Measurements from ENCODE around the gene DAAM1.

DAAM1 gene

DNA sequence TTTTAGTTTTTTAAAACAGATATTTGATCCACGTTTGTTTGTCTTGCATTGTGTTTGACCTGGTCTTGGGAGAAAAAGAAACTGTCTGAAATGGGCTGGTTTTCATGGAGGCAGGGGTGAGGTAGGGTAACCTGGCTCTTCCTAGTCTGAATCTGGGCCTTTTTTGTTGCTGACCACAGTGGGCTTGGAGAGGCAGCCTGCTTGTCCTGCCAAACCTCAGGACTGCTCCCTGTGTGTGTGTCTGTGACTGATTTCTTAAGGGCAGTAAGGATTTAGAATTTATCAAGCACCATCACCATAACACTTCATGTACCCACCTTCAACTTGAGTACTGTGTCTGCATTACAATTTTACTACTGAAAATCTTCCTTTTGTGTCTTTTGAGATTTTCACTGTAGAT lies 28.5 kb downstream of the DAAM1 start:
- DNase-seq = no peak

DNA sequence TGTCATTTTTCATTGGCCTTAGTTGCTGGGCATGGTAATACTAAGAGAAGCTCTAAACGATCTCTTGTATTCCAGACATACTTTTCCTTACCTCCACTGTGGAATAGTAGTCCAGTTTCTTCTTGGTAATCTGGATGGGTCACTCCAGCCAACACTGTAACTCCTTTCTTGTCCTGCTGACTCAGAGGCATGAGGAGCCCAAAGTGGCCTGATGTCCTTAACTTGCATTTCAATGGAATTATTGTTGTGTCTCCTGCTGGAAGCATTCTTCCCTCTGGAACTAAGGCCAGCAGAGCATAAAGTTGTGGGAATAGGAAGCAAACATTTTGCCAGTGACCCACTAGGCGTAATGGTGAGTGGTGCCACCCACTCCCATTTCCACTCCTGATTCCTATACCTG lies 33.1 kb downstream of the DAAM1 start:
- peak in 2 of 56 donors; percentile 6 to 11 for DNase-seq

DNA sequence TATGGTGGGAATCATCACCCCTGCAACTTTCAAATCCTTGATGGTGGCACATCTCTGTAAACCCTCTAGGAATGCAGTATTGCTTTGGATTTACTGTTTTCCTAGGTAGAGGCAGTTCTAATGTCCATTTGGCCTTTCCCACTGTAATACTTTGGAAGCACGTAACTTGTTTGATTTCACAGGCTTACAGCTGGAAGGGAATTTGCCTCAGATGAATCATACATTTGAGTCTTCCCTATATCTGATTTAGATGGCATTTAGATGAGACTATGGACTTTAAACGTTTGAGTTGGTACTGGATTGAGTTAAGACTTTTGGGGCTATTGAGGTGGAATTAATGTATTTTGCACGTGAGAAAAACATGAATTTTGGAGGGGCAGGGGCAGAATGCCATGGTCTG lies 35.9 kb downstream of the DAAM1 start:
- DNase-seq = no peak

DNA sequence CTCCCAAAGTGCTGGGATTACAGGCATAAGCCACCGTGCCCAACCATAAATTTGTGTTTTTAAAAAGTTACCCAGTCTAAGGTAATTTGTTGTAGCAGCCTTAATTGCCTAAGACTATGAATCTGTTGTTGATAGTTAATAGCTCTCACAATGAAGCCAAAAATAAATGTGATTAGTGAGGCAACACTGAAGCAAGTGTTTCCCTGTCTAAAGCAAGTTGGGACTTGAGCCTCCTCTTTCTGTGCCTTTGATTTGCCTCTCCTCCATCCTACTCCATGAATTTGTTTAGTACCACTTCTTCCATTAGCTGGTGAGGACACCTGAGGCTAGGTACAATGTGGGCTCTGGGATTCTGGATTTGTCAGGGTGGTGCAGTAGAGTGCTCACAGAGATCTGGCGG lies 36.8 kb downstream of the DAAM1 start:
- DNase-seq = no peak

DNA sequence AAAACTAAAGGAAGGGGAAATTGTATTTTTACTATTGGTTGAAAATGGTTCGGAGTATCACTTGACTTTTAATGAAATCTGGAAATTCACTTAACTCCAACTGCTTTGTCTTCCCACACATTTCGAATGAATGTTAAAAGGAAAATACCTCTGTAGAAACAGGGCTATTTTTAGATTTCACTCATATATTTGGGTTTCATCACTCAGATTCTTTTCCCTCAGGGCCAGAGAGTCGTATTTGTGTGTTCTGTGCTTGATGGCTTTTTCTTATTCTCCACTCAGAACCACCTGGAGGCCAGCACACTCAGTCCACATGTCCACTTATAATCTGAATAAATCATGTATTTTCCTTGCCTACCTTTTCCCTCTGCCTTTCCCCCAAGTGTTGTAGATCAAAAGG lies 40.0 kb downstream of the DAAM1 start:
- no peak for DNase-seq

DNA sequence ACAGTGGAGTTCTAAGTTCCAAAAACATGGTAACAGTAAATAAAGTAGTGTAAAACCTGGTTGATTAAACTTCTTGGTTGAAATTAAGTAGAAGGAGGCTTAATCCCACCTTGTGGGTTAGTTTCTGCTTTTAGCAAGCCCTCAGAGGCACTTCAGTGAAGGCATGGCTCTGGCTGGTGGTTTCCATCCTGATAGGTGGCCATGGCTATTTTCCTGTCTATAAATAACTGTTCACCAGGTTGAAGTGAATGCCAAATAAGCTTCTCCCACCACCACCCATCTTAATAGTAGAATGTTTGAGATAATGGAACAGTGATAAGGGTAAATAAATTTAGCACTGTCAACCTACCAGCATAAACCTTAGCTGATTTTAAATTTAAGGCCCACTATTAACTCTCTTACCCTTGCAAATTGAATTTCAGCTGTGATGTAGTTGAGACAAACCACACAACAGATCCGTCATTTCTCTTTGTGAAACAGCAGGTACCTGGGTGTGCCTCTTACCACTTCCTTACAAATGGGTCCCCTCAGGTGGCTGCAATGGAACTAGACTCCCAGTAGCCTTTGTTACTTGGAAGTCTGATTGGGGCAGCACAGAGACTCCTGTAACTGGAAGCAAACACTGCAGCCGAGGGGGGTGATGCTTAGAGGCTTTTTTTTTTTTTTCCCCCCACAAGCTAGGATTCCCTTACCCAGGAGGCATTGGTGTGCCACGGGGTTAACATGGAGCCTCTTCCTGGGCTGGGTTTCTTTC lies 41.4 kb downstream of the DAAM1 start:
- DNase-seq = no peak

DNA sequence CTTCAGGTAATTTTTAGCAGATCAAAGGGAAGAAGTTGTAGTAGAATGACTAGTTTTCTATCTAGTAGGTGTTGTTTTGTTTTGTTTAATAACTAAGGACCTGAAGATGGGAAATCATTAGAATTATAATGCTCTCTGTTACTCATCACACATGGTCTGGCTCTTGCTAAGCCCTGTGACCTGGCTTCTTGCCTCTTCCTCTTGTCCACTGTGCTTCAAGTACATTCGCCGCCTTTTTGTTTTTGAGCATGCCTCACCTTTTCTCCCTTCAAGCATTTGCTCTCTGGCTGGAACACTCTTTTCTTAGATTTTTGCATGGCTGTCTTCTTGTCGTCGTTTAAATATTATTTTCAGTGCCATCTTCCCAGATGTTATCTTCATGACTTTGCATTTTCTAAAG lies 47.7 kb downstream of the DAAM1 start:
- DNase-seq = no peak

DNA sequence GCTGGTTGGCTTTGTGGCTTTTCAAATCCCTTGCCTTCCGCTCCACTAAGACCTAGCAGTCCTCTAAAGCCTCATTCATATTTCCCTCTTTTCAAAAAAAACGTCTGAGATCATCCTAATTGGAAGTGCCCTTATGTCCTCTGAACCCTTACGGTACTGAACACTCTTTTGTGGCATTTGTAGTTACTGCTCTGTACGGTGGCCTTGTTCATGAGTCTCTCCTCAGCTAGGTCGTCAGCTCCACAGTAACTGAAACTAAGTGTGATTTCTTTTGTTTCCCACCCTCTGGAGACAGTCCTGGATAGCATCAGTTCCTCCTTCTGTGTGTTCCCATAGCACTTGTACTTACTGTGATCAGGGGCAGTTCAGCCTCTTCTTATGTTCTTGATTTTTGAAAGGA lies 49.7 kb downstream of the DAAM1 start:
- no peak for DNase-seq

DNA sequence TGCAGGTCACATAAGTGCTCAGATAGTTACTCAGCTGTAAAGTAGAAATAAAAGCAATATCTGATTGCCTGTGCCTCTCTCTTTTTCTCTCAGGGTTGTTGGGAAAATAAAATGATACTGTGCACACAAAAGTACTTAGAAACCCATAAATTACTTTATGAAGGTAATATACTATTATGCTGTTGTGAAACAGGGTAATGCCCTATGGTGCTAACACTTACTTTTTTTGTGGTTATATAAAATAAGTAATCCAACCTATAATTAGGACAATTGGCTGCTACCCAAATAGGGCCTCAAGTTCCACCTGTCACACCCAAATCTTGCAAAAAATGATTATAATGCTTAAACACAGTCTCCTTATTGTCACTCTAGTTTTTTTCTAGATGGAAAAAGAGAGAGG lies 50.6 kb downstream of the DAAM1 start:
- no peak for DNase-seq

DNA sequence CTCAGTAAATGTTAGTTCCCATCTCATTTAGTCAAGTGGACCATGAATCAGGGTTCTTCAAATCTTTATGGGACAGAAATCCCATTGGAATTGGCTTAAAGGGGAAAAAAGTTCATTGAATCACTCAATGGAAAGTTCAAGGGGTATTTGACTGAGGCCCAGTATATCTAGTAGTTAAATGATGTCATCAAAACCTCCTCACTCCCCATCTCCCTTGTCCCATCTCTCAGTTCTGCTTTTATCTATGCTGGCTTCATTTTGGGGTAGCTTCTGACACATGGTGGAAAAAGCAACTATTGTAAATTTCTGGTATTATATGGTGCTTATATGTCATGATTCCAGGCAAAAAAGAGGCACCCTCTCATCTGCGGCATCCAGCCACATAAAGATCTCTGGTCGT lies 51.9 kb downstream of the DAAM1 start:
- no peak for DNase-seq

DNA sequence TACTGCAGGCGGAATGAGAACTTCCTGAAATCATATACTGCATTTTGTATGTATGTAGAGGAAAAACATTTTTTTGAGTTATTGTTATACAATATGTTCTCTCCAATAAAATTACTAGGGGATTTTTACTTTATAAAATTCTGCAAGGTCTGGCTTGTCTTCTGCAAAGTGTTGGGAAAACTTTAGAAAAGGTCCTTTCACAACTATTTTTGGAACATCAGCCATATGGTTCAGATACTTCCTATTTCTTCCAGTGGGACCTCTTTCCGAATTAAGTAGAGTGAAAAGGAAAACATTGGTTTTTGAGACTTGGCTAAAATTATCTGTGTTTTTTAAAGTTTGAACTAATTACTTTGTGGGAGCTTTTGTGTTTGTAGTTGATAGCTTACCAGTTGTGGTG lies 52.7 kb downstream of the DAAM1 start:
- no peak for DNase-seq

DNA sequence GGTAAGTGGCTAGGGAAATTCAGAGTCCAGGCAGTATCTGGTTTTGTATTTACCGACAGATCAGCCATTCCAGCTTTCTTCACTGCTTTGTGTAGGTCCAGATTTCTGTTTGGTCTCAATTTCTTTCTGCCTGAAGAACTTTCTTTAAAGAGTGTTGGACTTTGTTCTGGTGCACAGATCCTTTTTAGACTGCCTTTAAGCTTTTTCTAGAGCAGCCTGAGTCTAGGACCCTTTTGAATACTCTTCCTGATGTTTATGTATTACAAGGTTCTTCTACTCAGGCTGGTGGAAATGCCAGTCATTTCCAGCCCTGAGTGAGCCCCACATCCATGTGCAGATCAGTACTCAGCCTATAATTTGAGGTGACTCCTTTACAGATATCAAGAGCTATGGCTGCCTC lies 54.7 kb downstream of the DAAM1 start:
- DNase-seq = no peak

DNA sequence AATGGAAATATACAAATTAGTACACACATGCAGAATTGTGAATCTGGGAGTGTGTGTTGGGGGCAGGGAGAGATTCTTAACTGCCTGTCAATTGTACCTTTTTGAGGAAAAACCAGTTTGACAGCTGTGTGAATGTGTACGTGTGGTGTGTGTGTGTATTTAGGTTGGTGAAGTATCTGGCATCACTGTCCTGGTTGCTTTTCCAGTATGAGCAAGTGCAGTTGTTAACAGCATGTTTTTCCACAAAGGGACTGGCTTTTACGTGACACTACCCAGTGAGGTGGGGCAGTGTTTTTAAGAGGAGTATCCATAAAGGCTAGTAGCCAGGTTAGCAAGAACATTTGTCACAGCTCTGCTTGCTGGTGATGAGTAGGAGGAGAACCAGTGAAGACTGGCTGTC lies 56.1 kb downstream of the DAAM1 start:
- DNase-seq = no peak

DNA sequence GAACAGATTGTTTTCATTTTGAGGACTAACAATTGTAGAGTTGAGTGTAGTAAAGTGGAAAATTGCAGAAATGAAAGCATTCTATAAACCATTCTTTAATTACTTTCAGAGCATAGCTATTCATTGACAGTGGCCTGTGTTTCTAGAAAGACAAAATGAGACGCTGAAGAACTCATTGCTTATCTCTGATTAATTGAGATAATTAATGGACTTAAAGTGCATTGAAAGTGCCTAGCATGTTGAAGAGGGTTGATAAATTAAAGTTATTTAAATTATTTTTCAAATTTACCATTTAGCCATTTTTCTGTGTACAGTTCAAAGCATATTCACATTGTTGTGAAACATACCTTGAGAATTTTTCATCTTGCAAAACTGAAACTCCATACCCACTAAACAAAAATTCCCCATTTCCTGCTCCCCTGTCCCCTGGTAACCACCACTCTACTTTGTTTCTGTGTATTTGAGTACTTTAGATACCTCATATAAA lies 57.4 kb downstream of the DAAM1 start:
- DNase-seq = no peak

DNA sequence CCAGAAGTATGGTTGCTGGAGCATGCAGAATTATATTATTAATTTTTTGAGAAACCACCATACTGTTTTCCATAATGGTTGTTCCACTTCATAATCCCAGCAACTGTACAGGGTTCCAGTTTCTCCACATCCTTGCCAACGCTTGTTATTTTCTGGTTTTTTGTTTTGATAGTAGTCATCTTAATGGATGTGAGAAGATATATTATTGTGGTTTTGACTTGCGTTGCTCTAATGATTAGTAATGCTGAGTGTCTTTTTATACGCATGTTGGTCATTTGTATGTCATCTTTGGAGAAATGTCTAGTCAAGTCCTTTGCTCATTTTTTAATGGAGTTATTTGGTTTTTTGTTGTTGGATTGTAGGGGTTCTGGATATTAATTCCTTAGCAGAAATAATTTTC lies 58.1 kb downstream of the DAAM1 start:
- DNase-seq = no peak

DNA sequence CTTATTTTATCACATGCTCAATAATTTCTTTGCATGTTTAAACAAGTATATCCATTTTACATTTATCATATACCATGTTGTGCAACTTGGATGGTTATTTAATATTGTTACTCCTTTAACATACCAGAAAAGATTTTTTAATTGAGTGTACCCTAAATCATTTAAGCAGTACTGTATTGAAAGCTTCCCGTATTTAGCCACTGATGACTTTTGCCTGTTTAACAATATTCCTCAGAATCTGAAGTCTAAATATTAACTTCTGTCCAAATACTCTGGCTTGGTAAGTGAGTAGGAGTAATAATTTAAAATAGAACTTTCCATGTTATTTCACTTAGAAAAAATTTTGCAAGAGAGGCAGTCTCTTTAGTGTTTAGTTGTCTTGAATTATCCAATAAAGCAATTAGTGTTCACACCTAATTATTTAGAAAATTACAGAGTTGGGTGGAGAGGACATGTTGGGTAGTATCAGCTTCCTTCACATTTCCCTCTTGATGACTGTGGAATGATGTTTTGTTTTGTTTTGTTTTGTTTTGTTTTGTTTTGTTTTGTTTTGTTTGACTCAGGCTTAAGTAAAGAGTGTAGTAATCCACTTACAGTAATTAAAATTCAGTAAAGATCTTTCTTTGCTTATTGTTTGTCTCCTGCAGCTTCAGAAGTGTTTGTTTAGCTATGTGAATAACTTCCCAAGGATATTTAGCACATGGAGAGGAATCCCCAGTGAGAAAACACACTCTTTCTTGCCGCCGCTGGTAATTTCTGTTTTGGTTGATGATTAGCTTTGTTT lies 59.5 kb downstream of the DAAM1 start:
- DNase-seq = no peak

DNA sequence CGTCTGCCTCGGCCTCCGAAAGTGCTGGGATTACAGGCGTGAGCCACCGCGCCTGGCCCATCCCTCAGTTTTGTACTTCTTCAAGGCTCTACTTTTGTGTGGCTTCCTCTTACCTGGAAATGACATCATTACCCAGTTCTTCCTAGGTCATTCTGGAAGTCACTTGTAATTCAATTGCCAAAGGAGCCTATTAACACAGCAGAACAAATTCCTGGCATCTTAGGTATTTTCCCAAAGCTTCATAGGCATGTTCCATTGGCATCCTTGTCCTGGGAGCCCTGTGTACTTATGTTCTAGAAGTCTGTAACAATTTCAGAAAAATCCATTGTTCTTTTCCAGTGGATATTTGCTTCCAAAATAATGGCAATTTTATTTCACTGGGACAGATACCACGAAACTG lies 60.6 kb downstream of the DAAM1 start:
- DNase-seq = no peak

DNA sequence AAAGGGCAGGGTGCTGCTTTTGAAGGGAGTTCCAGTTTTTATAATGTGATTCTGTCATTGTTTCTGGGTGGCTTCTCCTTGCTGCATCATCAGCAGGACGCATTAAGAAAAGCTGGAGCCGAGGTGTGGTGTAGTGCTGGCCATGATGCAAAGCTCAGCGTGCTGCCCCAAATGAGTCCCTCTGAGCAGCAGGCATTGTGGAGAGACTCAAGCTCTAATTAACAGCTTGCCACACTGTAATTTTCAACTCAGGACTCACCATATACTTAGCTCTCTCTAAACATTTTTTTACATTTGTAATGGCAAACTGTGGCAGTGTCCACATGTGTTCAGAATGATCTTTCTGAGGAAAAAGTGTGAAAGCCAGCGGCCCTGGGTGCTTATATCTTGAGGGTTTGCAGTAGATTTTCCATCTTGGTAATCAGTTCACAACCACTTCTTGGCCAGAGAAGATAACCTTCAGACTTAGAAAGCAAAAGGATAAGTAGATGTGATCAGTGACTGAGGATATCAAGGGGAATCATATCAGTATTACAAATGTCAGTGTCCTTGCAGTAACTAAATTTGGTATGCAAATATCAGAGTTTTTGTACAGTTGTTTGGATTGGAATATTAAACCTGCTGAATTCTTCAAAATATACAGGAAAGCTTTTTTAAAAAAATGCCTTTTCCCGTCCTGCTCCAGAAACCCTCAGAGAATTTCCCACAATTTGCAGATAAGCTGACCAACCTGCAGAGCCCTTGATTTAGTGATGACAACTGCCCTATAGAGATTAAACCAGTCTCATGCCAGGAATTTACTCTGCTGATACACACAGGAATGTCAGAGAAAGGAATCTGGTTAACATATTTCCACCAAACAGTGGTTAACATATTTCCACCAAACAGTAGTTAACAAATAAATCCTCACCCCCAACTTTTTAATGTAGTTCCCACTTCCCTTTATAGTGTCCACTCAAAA lies 63.6 kb downstream of the DAAM1 start:
- no peak for DNase-seq

DNA sequence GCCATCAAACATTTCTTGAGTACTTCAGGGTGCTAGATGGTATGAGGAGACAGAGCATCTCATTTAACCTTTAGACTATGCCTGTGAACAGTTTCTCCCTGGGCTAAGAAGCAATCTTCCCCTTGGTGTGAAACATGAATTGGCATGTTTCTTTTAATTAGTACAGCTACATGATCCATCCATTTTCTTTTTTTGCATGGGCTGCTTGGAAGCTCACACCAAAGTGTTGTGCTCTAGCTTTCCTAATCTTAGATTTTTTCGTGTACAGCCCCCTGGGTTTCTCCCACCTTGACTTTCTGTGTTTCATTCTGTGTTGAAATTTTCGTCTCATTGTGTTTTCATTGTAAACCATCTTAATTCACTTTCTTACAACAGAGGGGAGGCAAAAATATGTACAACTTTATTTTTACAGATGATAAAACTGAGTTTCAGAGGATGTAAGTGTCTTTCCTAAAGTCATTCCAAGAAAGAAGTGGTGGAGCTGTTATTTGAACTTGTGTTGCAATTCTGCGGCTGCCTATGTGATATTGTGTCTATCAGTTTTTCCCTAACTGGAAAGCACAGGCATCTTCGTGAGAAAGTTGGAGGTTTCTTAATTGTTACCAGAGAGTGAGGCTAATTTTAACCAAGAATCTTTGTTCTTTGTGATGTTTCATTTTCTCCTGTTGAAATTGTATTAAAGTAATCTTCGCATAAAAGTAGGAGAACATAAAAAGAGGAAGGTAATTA lies 64.5 kb downstream of the DAAM1 start:
- DNase-seq = no peak

DNA sequence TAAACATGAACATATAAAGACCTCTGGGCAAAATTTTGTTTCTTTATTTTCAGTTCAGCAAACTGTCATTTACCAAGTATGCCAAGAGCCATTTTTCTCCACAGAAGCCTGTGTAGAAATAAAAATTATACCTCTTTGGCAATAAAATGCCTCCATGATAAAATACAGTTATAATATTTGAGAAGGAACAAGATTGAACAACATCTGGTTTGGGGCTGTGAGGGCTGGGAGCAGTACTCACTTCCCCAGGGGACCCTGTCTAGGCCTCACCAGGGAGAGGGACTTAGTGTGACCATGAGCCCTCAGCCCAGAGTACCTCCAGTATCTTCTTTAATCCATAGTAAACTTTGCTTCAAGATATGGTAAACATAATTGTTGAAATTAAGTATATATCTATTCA lies 65.1 kb downstream of the DAAM1 start:
- no peak for DNase-seq

All from nucleus accumbens (tissue), 56 donors.